GM21786 (cell line): ENCODE measurements around the gene FABP1.

Source experiments
- ATAC-seq: cut with Tn5 transposase; IDR thresholded peaks from one replicate; pipeline ENCODE4 v1.9.1; 2021; ENCODE audit not compliant: unreplicated experiment

FABP1 gene

DNA sequence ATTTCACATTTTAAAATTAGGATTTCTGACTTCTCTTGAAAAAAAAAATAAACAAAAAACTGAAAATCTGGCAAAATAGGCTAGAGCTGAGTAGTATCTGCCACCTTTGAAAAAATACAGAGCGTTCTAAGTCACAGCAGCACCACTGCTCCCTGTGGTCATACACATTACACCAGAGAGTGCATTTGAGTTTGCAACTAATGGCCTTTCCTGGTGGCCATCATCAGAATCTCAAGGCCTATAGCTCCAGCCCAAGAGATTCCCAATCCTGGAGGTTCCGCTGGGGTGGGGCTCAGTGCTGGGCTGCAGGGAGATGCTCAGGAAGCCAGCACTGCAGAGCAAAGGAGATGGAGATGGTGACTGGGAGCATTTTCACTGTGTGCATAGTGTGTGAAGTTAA lies 42.8 kb downstream of the FABP1 start:
- ATAC-seq, result no peak

DNA sequence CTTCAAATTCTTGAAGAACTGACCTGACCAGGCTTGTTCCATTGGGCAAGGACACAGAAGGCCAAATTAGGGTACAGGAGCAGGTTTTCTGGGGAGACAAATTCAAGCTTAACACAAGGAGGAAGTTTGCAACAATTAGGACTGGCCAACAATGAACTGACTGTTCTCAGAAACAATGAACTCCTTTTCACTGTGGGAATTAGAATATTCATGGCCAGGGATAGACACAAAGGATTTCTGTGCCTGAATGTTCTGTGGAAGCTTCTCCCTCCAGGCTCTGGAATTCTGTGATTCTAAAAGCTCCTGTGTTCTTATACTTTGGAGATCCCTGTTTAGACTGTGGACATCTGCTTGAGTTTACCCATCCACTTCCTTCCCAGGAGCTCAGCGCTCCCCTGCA lies 45.1 kb downstream of the FABP1 start:
- no peak for ATAC-seq

DNA sequence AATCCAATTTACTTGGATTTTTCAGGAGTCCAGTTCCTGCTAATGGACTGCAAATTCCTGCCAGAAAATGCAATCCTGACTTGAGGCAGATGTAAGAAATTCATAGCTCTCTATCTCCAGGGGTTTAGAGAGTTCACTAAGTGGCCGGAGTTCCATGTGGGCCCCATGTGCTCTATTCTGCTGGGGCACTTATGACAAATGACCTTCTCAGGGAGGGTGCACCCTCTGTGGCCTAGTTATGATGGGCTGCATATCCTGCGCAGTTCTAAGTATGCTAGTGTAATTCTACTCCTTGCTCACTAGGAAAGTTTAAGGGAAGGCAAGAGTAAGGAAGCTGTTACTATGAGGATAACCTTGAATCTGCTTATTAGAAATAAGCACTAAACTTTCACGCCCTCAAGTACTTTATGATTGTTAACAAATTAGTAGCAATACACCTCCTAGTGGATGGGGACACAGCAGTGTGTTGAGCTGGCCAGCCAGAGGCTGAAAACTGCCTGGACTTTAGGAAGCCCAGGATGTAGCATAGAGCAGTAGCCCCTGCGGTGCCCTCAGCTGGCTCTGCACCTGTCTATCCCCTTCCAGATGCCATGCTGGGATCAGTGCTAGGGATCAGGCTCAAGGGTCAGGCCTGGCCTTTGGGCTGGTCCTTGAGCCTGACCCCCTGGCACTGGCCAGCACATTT lies 45.8 kb downstream of the FABP1 start:
- no peak for ATAC-seq

DNA sequence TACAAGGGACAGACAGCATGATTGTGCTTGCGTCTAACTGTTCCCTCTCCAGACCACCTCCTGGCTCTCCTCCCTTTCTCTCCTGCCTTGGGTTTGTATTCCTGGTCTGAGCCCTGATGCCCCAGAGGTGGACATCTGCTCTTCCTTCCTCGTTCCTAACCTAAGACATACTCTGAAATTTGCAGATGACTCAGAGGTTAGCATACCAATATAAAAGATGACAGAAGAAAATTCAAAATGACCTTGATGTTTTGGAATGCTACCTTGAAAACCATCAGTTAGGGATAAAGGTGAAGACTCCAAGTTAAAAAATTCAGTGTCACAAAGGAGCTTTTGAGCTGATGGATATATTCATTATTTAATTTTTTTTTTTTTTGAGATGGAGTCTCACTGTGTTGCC lies 47.3 kb downstream of the FABP1 start:
- ATAC-seq, result no peak

DNA sequence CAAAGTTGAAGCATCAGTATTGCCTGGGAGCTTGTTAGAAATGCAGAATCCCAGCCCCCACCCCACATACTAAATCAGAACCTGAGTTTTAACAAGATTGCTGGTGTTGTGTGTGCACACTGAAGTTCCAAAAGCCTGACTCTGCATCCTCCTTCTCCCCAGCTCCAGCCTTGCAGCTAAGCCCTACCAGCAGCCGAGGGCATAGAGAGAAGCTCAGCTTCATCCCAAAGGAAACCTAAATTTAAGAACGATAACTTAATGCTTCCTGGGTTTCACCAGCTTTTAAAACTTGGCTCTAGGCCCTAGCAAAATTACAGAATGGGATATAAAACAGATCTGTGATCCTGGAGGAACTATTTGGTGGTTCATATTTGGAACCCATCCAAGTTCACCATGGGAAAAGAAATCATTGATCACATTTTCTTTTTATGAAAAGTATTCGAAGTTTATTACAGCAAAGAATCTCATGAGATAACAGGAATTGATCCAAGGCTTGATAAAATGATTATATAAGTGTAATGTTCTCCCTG lies 49.2 kb downstream of the FABP1 start:
- no peak for ATAC-seq

DNA sequence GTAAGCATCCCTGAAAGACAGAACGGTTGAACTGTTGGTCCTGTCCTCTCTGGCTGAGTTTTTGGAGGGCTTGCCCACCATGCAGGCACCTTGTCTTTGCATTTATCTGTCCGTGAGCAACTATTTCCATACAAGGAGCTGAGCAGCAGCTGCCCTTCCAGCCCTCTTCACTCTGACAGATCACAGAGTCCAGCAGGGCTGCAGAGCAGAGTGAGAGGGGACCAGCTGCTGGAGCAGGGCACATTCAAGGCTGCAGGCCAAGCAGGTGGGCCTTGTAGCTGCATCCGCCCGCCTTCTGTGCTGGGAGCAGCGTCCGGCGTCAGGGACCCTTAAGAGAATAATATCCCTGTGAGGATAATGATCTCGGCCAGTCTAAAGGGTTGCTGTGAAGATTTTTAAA lies 50.8 kb downstream of the FABP1 start:
- ATAC-seq, result no peak

DNA sequence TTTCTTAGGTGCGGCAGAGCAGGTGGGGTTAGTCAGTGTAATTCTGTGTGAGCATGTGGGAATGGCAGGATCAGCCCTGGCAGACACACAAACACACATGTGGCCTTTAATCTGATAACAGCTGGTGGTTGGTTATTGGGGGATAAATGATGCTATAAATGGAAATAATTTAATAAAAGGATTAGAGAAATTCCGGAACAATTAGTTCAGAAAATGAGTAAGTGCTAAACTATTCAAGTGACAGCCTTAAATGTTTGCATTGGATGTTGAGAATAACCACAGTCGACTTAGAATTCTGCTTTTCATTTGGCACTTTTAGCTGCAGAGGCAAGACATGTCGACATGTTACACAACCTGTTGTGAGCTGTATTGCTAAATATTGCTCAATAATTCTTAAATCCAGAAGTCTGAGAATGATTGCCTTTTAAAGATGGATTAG lies 53.0 kb downstream of the FABP1 start:
- no peak for ATAC-seq

DNA sequence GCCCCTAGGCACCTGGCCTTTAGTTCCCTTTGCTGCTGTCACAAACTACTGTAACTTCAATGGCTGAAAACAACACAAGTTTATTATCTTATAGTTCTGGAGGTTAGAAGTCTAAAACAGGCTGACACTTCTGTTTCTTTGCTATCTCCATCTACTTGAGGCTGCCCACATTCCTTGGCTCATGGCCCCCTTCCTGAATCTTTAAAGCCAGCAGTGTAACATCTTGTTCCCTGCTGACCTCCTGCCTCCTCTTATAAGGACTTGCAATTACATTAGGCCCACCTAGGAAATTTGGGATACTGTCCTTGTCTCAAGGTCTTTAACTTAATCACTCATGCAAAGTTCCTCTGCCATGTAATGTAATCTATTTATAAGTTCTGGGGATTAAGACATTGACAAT lies 53.7 kb downstream of the FABP1 start:
- ATAC-seq, result no peak
